ENCODE results near the gene FCER1G.

The FCER1G gene

DNA sequence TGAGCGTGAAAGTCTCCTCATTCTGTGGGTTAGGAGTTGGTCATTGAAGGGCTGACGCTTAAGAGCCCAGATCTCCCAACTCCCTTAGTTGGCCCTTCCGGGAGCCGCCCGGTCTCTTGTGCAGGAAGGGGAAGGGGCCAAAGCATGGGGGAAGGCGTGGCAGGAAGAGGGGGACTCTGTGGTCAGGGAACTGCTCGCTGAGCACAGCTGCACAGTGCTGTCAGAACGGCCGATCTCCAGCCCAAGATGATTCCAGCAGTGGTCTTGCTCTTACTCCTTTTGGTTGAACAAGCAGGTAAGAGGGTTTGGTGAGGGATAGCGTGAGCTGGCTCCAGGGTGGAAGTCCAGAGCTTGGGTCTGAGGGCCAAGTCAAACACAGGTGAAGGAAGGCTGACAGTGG is at the start of gene FCER1G:
TSS of gene FCER1G (plus strand) at position 220 of the 400 bp plus-strand sequence. CDS start at position 247, 27 bp downstream.
- DNase-seq (ENCODE audit: insufficient read length, low spot score): no peak
- TF ChIP-seq, protein P1, sequence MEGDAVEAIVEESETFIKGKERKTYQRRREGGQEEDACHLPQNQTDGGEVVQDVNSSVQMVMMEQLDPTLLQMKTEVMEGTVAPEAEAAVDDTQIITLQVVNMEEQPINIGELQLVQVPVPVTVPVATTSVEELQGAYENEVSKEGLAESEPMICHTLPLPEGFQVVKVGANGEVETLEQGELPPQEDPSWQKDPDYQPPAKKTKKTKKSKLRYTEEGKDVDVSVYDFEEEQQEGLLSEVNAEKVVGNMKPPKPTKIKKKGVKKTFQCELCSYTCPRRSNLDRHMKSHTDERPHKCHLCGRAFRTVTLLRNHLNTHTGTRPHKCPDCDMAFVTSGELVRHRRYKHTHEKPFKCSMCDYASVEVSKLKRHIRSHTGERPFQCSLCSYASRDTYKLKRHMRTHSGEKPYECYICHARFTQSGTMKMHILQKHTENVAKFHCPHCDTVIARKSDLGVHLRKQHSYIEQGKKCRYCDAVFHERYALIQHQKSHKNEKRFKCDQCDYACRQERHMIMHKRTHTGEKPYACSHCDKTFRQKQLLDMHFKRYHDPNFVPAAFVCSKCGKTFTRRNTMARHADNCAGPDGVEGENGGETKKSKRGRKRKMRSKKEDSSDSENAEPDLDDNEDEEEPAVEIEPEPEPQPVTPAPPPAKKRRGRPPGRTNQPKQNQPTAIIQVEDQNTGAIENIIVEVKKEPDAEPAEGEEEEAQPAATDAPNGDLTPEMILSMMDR (IDR thresholded peaks at IDR 0.05; ENCODE audit: insufficient read depth, missing control alignments): no peak
- no peak for FAIRE-seq

DNA sequence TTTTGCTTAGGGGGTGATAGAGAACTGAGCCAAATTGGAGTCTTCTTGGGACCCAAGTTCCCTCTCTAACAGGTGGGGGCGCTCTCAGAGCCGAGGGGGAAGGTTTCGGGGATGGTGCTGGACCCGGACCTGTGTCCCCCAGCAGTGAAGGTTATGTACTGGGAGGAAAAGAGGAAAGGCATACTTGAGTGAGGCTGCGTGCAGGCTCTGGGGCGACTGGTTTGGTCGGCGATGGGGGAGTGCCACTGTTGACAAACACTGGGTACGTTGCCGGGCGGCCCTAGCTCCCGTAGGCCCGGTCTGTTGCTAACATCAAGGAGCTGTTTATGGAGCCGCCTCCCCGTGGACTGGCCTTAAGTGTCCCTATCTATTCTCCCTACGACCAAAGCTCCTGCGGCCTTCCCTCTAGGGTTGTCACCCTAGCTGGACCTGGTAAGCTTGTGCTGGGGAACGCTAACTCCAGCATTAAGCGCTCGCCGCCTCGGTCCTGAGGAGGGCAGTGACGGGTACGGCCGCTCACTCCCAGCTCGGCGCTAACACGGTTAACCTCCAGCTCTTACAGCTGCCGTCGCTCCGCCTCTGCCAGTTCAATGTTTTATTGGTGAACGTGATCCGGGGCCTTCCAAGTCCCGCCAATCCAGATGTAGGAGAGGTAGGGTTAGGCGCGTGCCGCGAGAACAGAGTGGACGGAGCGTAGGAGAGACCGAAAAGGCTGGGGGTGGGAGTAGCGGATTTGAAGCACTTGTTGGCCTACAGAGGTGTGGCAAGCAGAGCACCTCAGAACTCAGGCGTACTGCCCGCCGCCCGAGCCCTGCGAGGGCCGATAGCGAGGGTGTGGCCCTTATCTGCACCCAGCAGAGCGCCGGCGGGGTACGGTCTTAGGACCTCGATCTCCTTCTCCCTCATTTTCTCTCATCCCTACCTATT is 49.1 kb upstream of the FCER1G start, which contains the start of gene PPOX:
TSS of gene PPOX (plus strand) at position 685 of the 927 bp plus-strand sequence. CDS start 422 bp downstream, outside the sequence.
- FAIRE-seq: peak; percentile 84
- DNase-seq (ENCODE audit: insufficient read length, low spot score): peak; percentile 96
- TF ChIP-seq, protein P1 (IDR thresholded peaks at IDR 0.05; ENCODE audit: insufficient read depth, missing control alignments): peak; percentile 69

DNA sequence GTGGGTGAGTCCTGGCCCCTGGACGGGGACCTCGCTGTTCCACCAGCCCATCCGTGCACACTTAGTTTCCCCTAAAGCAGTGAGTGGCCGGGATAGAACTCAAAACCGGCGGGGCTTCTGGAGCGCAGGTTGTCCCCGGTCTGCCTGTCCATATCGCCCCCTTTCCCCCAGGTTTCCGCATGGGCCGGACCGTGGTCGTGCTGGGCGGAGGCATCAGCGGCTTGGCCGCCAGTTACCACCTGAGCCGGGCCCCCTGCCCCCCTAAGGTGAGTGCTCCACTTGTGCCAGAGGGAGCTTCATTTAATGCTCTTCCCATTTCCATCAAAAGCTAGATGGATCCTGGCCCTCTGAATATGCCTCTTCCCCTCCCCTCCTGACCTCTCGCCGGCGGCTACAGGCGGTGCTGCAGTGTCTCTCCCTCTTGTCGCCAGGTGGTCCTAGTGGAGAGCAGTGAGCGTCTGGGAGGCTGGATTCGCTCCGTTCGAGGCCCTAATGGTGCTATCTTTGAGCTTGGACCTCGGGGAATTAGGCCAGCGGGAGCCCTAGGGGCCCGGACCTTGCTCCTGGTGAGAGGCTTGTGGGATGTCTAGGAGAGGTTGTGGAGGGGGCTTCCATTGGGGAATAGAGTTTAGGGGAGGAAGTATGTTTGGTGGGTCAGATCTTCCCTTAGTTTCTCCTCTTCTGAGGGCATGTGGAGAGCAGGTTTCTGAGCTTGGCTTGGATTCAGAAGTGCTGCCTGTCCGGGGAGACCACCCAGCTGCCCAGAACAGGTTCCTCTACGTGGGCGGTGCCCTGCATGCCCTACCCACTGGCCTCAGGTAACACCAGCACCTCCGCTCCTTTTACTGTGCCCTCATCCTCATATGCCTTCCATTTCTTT is 48.2 kb upstream of the FCER1G start:
- no peak for DNase-seq (ENCODE audit: insufficient read length, low spot score)
- TF ChIP-seq, protein P1 (IDR thresholded peaks at IDR 0.05; ENCODE audit: insufficient read depth, missing control alignments): no peak
- no peak for FAIRE-seq

DNA sequence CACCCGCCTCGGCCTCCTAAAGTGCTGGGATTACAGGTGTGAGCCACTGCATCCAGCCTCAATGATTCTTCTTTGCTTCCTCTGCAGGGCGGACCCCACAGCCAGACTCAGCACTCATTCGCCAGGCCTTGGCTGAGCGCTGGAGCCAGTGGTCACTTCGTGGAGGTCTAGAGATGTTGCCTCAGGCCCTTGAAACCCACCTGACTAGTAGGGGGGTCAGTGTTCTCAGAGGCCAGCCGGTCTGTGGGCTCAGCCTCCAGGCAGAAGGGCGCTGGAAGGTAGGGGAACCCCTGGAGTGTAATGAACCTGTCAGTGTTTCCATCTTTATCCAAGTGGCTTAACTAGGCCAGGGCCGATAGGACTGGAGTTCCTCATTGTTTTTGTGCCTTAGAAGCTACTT is 46.2 kb upstream of the FCER1G start:
- TF ChIP-seq, protein P1 (IDR thresholded peaks at IDR 0.05; ENCODE audit: insufficient read depth, missing control alignments): no peak
- FAIRE-seq (no peak), DNase-seq (ENCODE audit: insufficient read length, low spot score) (no peak)

DNA sequence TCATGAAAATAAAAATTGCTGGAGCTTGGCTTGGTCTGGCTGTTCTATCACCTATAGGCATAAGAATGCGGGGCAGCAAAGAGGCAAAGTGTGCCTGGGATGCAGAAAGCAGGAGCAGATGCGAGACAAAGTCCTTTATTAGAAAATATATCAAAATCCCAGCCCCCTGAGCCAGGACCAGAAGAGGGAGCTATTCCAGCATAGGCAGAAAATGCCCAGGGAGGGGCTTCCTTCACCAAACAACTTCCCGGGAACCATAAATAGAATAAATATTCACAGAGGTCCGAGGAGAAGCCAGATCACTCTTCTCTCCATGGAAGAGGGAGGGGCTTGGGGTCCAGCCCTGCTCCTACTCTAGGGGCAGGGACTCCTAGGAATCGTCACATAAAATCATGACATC is 43.9 kb upstream of the FCER1G start:
- no peak for DNase-seq (ENCODE audit: insufficient read length, low spot score)
- FAIRE-seq: no peak
- TF ChIP-seq, protein P1 (IDR thresholded peaks at IDR 0.05; ENCODE audit: insufficient read depth, missing control alignments): peak; percentile 24

DNA sequence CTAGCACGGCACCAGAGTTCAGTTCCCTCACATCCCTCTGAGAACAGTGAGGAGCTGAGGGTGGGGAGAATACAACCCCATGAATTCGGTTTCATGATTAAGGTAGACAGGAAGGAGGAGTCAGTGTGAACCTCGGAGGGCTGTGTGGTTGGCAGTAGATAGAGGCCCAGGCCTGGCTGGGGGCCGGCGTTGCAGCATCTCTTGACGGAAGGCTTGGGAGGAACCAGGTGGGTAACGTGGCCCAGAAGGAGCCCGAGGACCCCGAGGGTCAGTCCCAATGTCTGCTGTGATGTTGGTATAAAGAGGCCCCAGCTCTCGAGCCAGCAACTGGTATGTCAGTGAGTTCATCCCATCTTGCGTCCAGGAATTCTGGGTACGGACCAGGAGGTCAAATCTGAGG is 43.4 kb upstream of the FCER1G start:
- DNase-seq (ENCODE audit: insufficient read length, low spot score) (no peak), FAIRE-seq (no peak)
- TF ChIP-seq, protein P1 (IDR thresholded peaks at IDR 0.05; ENCODE audit: insufficient read depth, missing control alignments): no peak

Measured in D721Med (cell line).